SU-DHL-6 (cell line): ENCODE measurements around the gene CDH13.

ENCODE experiments used
- H2AFZ ChIP-seq: fragments of 200-600 bp; sonication (generic); 2 replicates; pipeline ENCODE4 v1.6.1; 2014; ENCODE audit warnings: low read depth, mild to moderate bottlenecking, moderate library complexity, mixed read lengths, antibody characterized with exemption, low read length; ENCODE audit not compliant: severe bottlenecking
- H3F3A ChIP-seq: fragments of 200-600 bp; shearing (Covaris generic); 2 replicates; pipeline ENCODE4 v1.6.0; 2016; ENCODE audit warnings: antibody characterized with exemption, mild to moderate bottlenecking; ENCODE audit not compliant: insufficient read depth
- H3K27ac ChIP-seq: fragments of 200-600 bp; sonication (generic); 2 replicates; pipeline ENCODE4 v1.5.1; 2016; ENCODE audit warnings: low read depth, mild to moderate bottlenecking, low read length, moderate library complexity, mixed read lengths
- H3K27me3 ChIP-seq: fragments of 200-600 bp; sonication (generic), shearing (Covaris generic); 2 replicates; pipeline ENCODE4 v1.6.0; 2014; ENCODE audit warnings: mild to moderate bottlenecking, low read length
- H3K36me3 ChIP-seq: fragments of 200-600 bp; sonication (generic); 2 replicates; pipeline ENCODE4 v1.6.1; 2014; ENCODE audit warnings: mild to moderate bottlenecking, low read length, mixed read lengths
- H3K4me2 ChIP-seq: fragments of 300-600, 200-600 bp; shearing (Covaris generic), sonication (generic); 2 replicates; pipeline ENCODE4 v1.6.0; 2014; ENCODE audit warnings: low read length, low read depth, mild to moderate bottlenecking; ENCODE audit not compliant: poor library complexity, severe bottlenecking
- H3K4me3 ChIP-seq: fragments of 200-600 bp; sonication (generic); 2 replicates; pipeline ENCODE4 v1.5.1; 2014; ENCODE audit warnings: antibody characterized with exemption, low read length, mild to moderate bottlenecking, mixed read lengths; ENCODE audit not compliant: insufficient read depth, poor library complexity, severe bottlenecking
- H3K79me2 ChIP-seq: fragments of 200-600 bp; sonication (generic); 2 replicates; pipeline ENCODE4 v1.6.1; 2014; ENCODE audit warnings: mild to moderate bottlenecking, low read length, moderate library complexity; ENCODE audit not compliant: insufficient read depth
- H3K9ac ChIP-seq: fragments of 200-600 bp; sonication (generic); 2 replicates; pipeline ENCODE4 v1.7.0; 2014; ENCODE audit warnings: mild to moderate bottlenecking, low read length
- H3K9me2 ChIP-seq: fragments of 200-600 bp; sonication (generic); replicated peaks from 2 replicates; pipeline ENCODE4 v1.6.1; 2014; ENCODE audit warnings: low read length; ENCODE audit not compliant: insufficient read depth
- H3K9me3 ChIP-seq: fragments of 200-600 bp; sonication (generic); 2 replicates; pipeline ENCODE4 v1.6.1; 2014; ENCODE audit warnings: low read length, mixed read lengths; ENCODE audit not compliant: insufficient read depth
- H4K20me1 ChIP-seq: fragments of 200-600 bp; sonication (generic); 2 replicates; pipeline ENCODE4 v1.6.1; 2014; ENCODE audit warnings: low read depth, mild to moderate bottlenecking, antibody characterized with exemption, low read length, moderate library complexity, mixed read lengths
- CTCF ChIP-seq: fragments of 200-600 bp; sonication (generic); IDR thresholded peaks from one replicate; pipeline ENCODE4 v1.5.1; 2017; ENCODE audit warnings: antibody characterized with exemption, mild to moderate bottlenecking, low read length, moderate library complexity; ENCODE audit not compliant: insufficient read depth, poor library complexity, severe bottlenecking
- EZH2phosphoT487 ChIP-seq: fragments of 200-600 bp; sonication (generic), shearing (Covaris generic); conservative IDR thresholded peaks from 2 replicates; pipeline ENCODE4 v1.6.1; 2018; ENCODE audit warnings: mild to moderate bottlenecking, antibody characterized with exemption, low read length, moderate library complexity, mixed read lengths

The CDH13 gene

GRCh38 chr16:83799336-83799735 is 1172.6 kb downstream of the CDH13 start:
- Histone ChIP-seq H3K27ac (no peak overlapping the region), H3K9me2 (no peaks in the 10 kb centered on the region), H3K4me2 (no peak overlapping the region), H3K36me3 (no peaks in the 10 kb centered on the region), H3F3A (no peaks in the 10 kb centered on the region), H2AFZ (no peak overlapping the region), H4K20me1 (no peaks in the 10 kb centered on the region), H3K9ac (no peak overlapping the region), H3K79me2 (no peaks in the 10 kb centered on the region), H3K9me3 (no peaks in the 10 kb centered on the region), H3K4me3 (no peak overlapping the region), H3K27me3 (no peaks in the 10 kb centered on the region)
- no peak for TF ChIP-seq EZH2phosphoT487
- TF ChIP-seq CTCF, result no peak

- no peaks in the 10 kb centered on the region for H3F3A ChIP-seq
- no peak overlapping the region for H3K27ac ChIP-seq
- no peaks in the 10 kb centered on the region for H3K9me2 ChIP-seq
- H3K79me2 ChIP-seq, result no peaks in the 10 kb centered on the region
- TF ChIP-seq EZH2phosphoT487 (no peak), CTCF (no peak)
- H3K4me2 ChIP-seq, result no peak overlapping the region
- no peaks in the 10 kb centered on the region for H4K20me1 ChIP-seq
- no peak overlapping the region for H2AFZ ChIP-seq
- no peaks in the 10 kb centered on the region for H3K27me3 ChIP-seq
- no peak overlapping the region for H3K4me3 ChIP-seq
- H3K9me3 ChIP-seq, result no peaks in the 10 kb centered on the region
- H3K36me3 ChIP-seq, result no peaks in the 10 kb centered on the region
- H3K9ac ChIP-seq, result no peak overlapping the region
These were observed 1175.4 kb downstream of the CDH13 start for GRCh38 chr16:83802135-83802534.

- Histone ChIP-seq H3K79me2 (no peaks in the 10 kb centered on the region), H3K27ac (no peak overlapping the region), H3K4me2 (no peak overlapping the region), H3K27me3 (no peaks in the 10 kb centered on the region), H3K9me2 (no peaks in the 10 kb centered on the region), H3K4me3 (no peak overlapping the region), H3K36me3 (no peaks in the 10 kb centered on the region), H3K9ac (no peak overlapping the region), H3K9me3 (no peaks in the 10 kb centered on the region), H3F3A (no peaks in the 10 kb centered on the region), H2AFZ (no peak overlapping the region), H4K20me1 (no peaks in the 10 kb centered on the region)
- no peak for TF ChIP-seq EZH2phosphoT487
- no peak for TF ChIP-seq CTCF
These were observed 1175.9 kb downstream of the CDH13 start for GRCh38 chr16:83802554-83803205.
